ENCODE data around the gene BAZ2A. TPM values are rescaled to one million over a fixed set of nuclear protein-coding genes. Genes with fewer than 3 reads are reported as not detected.
A peak's percentile ranks its signal among the peaks of the same experiment; 100 is the strongest.
"Not testable (repeated sequence)": the region's sequence is repeated elsewhere in the genome, so short reads cannot be mapped to it uniquely, and the experiment has no call there.

The BAZ2A gene
- total RNA-seq, 1 experiment from 2014 or later: 19.6 TPM

GRCh38 chr12:56599041-56599440 lies 31.1 kb downstream of the BAZ2A start:
- DNase-seq (ENCODE audit: low read depth): no peak

GRCh38 chr12:56596815-56597214 lies 33.3 kb downstream of the BAZ2A start:
- DNase-seq (ENCODE audit: low read depth): no peak

DNA sequence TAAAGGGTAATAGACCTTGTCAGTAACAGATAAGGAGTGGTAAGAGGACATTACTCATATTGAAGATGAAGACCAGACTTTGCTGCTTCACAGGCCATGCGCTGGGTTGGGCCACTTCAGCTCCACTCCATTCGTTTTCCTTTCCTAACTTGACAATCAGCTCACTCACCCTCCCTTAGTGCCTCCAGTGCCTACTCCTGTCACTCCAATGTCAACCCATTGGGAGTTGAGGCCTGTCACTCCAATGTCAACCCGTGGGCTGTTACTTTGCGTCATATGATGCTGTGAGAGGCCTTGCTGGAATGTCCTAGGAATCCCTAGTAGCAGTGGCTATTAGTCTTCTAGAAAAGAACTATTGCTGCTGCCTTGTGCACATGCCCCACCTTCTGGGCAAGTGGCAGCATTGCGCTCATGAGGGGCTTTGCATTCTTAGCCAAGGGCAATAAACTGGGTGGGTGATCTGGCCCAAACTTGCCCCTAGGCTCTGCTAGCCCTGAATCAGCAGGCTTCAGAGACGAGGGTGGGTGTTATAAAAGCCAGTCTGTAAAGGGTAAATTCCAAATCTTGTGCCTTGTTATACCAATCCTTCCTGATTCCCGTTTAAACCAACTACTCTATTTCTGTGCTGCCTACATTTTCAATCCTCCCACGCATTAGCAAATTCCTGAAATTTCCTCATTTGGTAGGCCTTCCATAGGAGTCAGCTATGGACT lies 36.1 kb downstream of the BAZ2A start:
- peak; percentile 54 for DNase-seq (ENCODE audit: low read depth)

DNA sequence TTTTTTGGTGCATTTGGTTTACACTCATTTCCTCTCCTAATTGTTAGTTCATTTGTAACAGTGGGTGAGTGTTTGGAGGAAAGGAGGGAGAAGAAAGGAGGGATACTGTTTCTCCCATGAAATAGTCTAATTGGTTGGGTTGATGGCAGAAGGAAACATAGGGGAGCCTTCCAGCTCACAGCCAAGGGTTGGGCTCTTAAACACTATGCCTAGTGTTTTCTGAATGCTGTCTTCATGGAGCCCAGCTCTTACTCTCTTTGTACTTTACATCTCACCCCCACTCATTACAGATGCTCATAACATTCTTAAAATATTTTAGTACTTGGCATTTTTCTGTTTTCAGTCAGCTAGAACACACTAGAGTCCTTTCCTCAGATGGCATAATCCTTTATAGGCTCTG lies 38.2 kb downstream of the BAZ2A start:
- peak; percentile 40 for DNase-seq (ENCODE audit: low read depth)

- no peak for DNase-seq (ENCODE audit: low read depth)
Measured at GRCh38 chr12:56591126-56591525, 39.0 kb downstream of the BAZ2A start.

DNA sequence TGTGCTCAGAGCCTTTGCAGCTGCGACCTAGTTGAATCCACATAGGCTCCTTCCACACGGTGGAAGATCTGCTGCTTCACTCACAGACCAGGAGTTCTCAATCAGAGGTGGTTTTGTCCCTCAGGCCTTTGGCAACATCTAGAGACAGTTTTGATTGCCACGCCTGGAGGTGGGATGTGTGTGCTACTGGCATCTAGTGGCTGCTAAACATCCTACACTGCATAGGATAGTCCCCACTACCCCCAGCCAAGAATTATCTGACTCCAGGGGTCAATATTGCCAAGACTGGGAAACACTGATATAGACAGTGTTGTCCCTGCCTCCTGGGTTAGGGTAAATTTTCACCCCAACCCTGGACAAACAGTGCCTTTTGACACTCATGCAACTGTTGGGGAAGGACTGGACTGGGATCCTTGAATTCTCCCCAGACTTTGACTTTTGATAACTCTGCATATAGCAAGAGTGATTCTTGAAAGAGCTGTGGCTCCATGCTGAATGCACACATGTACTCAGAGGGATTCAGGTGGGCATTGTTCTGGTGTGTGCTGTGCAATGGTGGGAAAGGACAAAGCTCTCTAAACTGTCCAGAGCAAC lies 39.8 kb downstream of the BAZ2A start:
- DNase-seq (ENCODE audit: low read depth): peak; percentile 20

- DNase-seq (ENCODE audit: low read depth): no peak
Measured at GRCh38 chr12:56589783-56590182, 40.3 kb downstream of the BAZ2A start.

DNA sequence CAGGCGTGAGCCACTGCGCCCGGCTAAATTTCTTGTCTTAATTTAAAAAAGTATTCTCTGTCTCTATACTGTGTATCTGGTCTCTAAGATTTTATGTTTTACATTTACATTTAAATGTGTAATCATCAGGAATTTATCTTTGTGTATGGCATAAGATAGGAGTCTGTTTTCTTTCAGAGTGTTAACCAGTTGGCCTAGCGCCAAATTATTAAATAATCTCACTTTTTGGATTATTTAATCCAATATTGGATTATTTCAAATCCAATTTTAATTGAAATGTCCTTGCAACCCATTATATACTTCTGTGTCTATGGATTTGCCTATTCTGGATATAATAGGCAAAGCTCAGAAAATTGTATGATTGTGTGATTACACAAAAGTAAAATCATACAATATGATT lies 45.0 kb downstream of the BAZ2A start:
- no peak for DNase-seq (ENCODE audit: low read depth)

GRCh38 chr12:56581418-56582145 lies 48.5 kb downstream of the BAZ2A start:
- DNase-seq (ENCODE audit: low read depth): peak; percentile 45

DNA sequence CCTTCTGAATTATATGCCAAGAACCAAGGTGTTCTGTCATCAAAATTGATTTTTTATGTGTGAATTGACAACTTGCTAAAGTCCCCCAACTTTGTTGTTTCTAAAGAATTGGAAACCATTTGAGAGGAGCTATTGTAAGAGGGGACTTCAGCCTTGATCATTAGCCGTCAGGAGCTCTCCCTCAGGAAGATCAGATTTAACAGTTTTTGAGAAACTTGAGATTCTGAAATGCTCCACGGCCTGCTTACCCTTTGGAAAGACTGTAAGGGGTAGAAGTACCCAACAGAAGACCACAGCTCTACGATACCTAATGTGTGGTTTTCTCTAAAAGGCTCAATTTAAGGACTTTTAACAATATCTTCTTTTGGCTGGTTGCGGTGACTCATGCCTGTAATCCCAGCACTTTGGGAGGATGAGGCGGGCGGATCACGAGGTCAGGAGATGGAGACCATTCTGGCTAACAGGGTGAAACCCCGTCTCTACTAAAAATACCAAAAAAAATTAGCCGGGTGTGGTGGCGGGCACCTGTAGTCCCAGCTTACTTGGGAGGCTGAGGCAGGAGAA lies 51.1 kb downstream of the BAZ2A start:
- peak; percentile 7 for DNase-seq (ENCODE audit: low read depth)

DNA sequence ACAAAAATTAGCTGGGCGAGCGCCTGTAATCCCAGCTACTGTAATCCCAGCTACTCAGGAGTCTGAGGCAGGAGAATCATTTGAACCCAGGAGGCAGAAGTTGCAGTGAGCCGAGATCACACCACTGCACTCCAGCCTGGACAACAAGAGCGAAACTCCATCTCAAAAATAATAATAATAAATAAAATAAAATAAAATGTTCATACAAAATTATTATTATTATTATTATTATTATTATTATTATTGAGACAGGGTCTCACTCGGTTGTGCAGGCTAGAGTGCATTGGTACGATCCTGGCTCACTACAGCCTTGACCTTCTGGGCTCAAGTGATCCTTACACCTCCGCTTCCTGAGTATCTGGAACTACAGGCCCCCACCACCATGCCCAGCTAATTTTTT lies 52.9 kb downstream of the BAZ2A start:
- not testable (repeated sequence) for DNase-seq (ENCODE audit: low read depth)

DNA sequence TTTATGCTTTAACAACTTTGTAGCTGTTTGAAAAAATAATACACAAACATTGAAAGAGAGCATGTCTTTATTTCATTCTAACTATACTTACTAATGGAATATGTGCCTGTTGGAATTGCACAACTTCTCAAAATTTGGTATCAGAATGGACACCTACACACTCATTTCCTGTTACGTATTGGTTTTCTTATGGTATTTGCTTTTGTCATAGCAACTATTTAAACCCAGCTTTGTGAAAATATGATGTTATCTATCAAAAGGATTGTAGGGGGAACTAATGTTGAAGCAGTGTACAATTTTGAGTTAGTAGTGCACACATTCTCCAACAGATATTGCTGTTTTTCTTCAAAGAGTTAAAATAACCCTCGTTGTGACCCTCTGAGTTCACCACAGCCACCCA lies 55.9 kb downstream of the BAZ2A start:
- no peak for DNase-seq (ENCODE audit: low read depth)

GRCh38 chr12:56572288-56572687 lies 57.8 kb downstream of the BAZ2A start:
- no peak for DNase-seq (ENCODE audit: low read depth)

DNA sequence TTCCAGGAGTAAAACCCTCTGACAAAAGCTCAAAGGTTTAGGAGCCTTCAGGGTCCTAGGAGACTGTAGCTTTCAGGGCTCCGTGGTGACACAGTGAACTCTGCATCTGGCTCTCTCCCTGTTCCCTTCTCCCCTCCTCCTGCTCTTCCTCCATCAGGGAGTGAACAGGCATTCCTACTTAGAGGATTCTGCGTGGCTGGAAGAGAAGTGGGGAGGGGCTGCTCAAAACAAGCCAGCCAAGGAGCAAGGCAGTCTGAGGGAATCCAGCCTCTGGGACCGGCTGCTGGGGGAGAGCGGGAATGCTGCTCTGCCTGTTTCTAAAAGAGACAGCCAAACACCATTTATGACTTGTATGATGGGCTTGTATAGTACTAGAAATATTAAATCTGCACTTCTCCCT lies 59.0 kb downstream of the BAZ2A start:
- DNase-seq (ENCODE audit: low read depth): no peak

DNA sequence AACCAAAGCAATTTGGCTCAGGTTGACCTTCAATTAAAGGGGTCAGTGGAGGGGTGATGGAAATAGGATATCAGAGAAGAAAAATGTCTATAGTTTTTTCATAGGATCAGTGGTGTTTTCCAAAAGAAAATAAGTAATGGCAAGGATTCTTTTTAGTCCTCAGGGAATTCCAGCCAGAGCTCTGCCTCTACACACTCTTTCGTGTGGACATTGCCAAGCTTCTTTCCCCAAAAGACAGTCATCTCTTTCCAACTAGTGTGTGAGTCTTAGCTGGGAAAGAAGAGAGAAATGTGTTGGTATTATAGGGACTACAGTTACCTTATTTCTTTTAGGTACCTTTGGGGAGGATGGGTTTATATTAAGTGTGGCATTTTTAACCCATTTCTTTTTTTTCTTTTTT lies 62.0 kb downstream of the BAZ2A start:
- DNase-seq (ENCODE audit: low read depth): no peak

DNA sequence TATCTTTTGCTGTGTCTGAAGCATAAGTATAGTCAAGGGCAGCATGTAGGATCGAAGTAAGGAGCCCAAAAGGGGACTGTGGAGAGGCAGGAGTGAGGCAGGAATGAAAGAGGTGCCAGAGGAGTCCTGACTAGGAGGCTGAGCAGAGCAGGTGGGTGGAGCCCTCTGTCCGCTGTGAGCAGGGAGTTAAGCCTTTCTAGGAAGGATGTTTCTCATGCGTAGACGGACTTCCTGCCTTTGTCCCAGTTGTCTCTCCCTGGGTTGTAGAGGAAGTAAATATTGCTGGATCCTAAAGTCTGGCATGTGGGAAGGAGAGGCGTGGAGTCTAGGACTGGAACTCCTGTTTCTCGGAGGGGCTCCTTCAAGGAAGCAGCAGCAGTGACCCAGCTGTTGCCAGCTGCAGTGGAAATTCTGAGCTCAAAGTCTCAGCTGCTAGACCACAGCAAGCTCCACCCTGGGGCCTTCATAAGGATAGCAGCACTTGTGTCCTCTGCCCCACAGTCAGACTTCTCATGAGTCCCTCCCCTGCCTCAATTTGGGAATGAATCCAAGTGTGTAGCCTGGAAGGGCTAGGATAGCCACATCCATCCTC lies 64.5 kb downstream of the BAZ2A start:
- peak; percentile 43 for DNase-seq (ENCODE audit: low read depth)

GRCh38 chr12:56551070-56551469 lies 79.1 kb downstream of the BAZ2A start:
- no peak for DNase-seq (ENCODE audit: low read depth)

GRCh38 chr12:56546680-56547079 lies 83.4 kb downstream of the BAZ2A start:
- no peak for DNase-seq (ENCODE audit: low read depth)
